CD14-positive monocyte (primary cell): Measurements from ENCODE around the gene PLXNA2. TPM values are rescaled to one million over a fixed set of nuclear protein-coding genes. Genes with fewer than 3 reads are reported as not detected.

ENCODE experiments used
- DNase-seq, 3 donors: peaks; one replicate each; pipeline ENCODE4 v3.0.0-alpha.2; 2011 to 2022
- H2AFZ ChIP-seq: 2 replicates; pipeline ENCODE4 v1.6.0; 2012; ENCODE audit warnings: mild to moderate bottlenecking, low read depth, low read length, inconsistent platforms; ENCODE audit not compliant: insufficient read depth, poor library complexity, severe bottlenecking
- H3K27ac ChIP-seq, 2 donors: 1 replicate in 1 of 2; 2 replicates in 1 of 2; pipeline ENCODE4 v1.5.1; 2012 to 2013; ENCODE audit warnings: low read length in 2 of 2, control low read depth in 1 of 2, inconsistent platforms in 1 of 2, low read depth in 1 of 2, mild to moderate bottlenecking in 1 of 2
- H3K27me3 ChIP-seq, 2 donors: one replicate each; pipeline versions ENCODE4 v1.6.0 to v1.6.1; 2011 to 2013; ENCODE audit warnings: low read length in 2 of 2; ENCODE audit not compliant: control insufficient read depth in 2 of 2, insufficient read depth in 2 of 2
- H3K36me3 ChIP-seq, 2 donors: replicated peaks in 1 of 2; 1 replicate in 1 of 2; 2 replicates in 1 of 2; pipeline versions ENCODE4 v1.5.1 to v1.6.1; 2012 to 2013; ENCODE audit warnings: low read length in 2 of 2, control low read depth in 1 of 2, inconsistent platforms in 1 of 2, mild to moderate bottlenecking in 1 of 2; ENCODE audit not compliant: insufficient read depth in 2 of 2, control insufficient read depth in 1 of 2
- H3K4me1 ChIP-seq, 2 donors: 1 replicate in 1 of 2; 2 replicates in 1 of 2; pipeline versions ENCODE4 v1.5.1 to v1.6.1; 2012 to 2013; ENCODE audit warnings: low read length in 2 of 2, control low read depth in 1 of 2, inconsistent platforms in 1 of 2, mild to moderate bottlenecking in 1 of 2, moderate library complexity in 1 of 2; ENCODE audit not compliant: insufficient read depth in 2 of 2, control insufficient read depth in 1 of 2
- H3K4me2 ChIP-seq: replicated peaks from 2 replicates; pipeline ENCODE3; 2012; ENCODE audit warnings: low read length, moderate library complexity, mild to moderate bottlenecking; ENCODE audit not compliant: poor library complexity, severe bottlenecking; ENCODE audit errors: extremely low read depth
- H3K4me3 ChIP-seq, 3 experiments: fragments of 200-600 bp in 1 of 3; sonication (generic) in 1 of 3; replicated peaks in 1 of 3; 1 replicate in 2 of 3; 2 replicates in 1 of 3; pipeline ENCODE4 v1.5.1; 2011 to 2013; ENCODE audit warnings: low read length in 3 of 3, mild to moderate bottlenecking in 3 of 3, control low read depth in 2 of 3, low read depth in 2 of 3, inconsistent platforms in 1 of 3, moderate library complexity in 1 of 3
- H3K79me2 ChIP-seq: 2 replicates; pipeline ENCODE4 v1.6.0; 2012; ENCODE audit warnings: mild to moderate bottlenecking, control low read depth, inconsistent platforms, low read length, moderate library complexity; ENCODE audit not compliant: insufficient read depth
- H3K9ac ChIP-seq: 2 replicates; pipeline ENCODE4 v1.6.0; 2017; ENCODE audit warnings: low read length, mild to moderate bottlenecking; ENCODE audit not compliant: insufficient read depth, poor library complexity, severe bottlenecking
- H3K9me3 ChIP-seq, 2 donors: replicated peaks in 1 of 2; 1 replicate in 1 of 2; 2 replicates in 1 of 2; pipeline versions ENCODE4 v1.5.1 to v1.6.1; 2012 to 2013; ENCODE audit warnings: low read length in 2 of 2, control low read depth in 1 of 2; ENCODE audit not compliant: control insufficient read depth in 1 of 2, insufficient read depth in 1 of 2
- H4K20me1 ChIP-seq: 2 replicates; pipeline ENCODE4 v1.6.0; 2012; ENCODE audit warnings: mild to moderate bottlenecking, low read length, control low read depth, moderate library complexity; ENCODE audit not compliant: insufficient read depth
- H3K27ac Mint-ChIP-seq, 7 donors: one replicate each; pipeline ENCODE4 v1.8.0; 2020; ENCODE audit warnings: mild to moderate bottlenecking in 7 of 7, mixed read lengths in 7 of 7, moderate library complexity in 6 of 7, inconsistent platforms in 2 of 7
- H3K27me3 Mint-ChIP-seq, 3 donors: one replicate each; pipeline ENCODE4 v1.8.0; 2021 to 2022; ENCODE audit warnings: low read depth in 3 of 3, mild to moderate bottlenecking in 3 of 3, mixed read lengths in 3 of 3, moderate library complexity in 3 of 3, inconsistent platforms in 1 of 3
- H3K36me3 Mint-ChIP-seq, 2 donors: one replicate each; pipeline ENCODE4 v1.8.0; 2020; ENCODE audit warnings: mixed read lengths in 2 of 2, inconsistent platforms in 1 of 2, mild to moderate bottlenecking in 1 of 2
- H3K4me1 Mint-ChIP-seq: one replicate; pipeline ENCODE4 v1.8.0; 2020; ENCODE audit warnings: mild to moderate bottlenecking, mixed read lengths
- H3K4me3 Mint-ChIP-seq, 2 donors: one replicate each; pipeline ENCODE4 v1.8.0; 2020; ENCODE audit warnings: mild to moderate bottlenecking in 2 of 2, mixed read lengths in 2 of 2, moderate library complexity in 1 of 2
- H3K9me3 Mint-ChIP-seq, 7 donors: one replicate each; pipeline ENCODE4 v1.8.0; 2020 to 2022; ENCODE audit warnings: mixed read lengths in 7 of 7, mild to moderate bottlenecking in 6 of 7, moderate library complexity in 6 of 7, inconsistent platforms in 2 of 7
- CTCF ChIP-seq: fragments of 200-600 bp; IDR thresholded peaks from one replicate; pipeline ENCODE4 v1.8.0; 2022; ENCODE audit warnings: antibody characterized with exemption, mild to moderate bottlenecking
- WGBS: methylation state at CpG from one replicate; pipeline ENCODE4 v1.1.5; 2013; ENCODE audit warnings: missing lambda C conversion rate; ENCODE audit not compliant: insufficient coverage; 5-methylcytosine and 5-hydroxymethylcytosine counted together
- intact Hi-C, 2 donors: fragments of 100-400 bp; cut with micrococcal nuclease; formaldehyde crosslinking; loops; one replicate each; pipeline versions ENCODE4 v1.15.0 to v1.15.1; 2023
- polyA plus RNA-seq, 3 donors: library from polyadenylated mRNA; depleted of rRNA in 1 of 3; unstranded in 2 of 3; stranded (reverse) in 1 of 3; fragments of 300-500 nt in 2 of 3; fragments of >200 nt in 1 of 3; fragmentation: Illumina TruSeq in 2 of 3; gene quantifications; 1 replicate in 2 of 3; 2 replicates in 1 of 3; pipeline ENCODE4 v1.2.3, GENCODE V29; 2012 to 2021

PLXNA2 gene
- polyA plus RNA-seq, 3 donors: 0.75 to 2.1 (median 1.1) TPM

DNA sequence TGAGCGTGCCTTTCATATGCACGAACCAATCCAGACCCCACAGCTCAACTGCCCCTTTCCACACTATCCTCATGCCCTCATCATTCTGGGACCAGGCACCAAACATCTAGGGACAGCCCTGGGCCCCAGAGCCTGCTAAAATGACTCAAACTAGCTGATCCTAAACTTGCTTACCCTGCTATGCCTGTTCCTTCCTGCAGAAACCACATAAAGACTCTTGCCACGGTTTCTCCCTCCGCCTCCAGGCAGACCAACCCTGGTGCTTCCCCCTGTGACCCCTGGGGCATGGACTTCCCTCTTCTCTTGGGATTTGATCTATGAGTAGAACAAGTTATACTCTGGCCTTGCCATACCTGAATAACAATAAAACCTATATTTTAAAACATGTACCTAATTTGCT lies 195.3 kb downstream of the PLXNA2 start:
- peak overlapping the region in 1 of 7 donors; percentile 52 for H3K27ac Mint-ChIP-seq
- H3K4me2 ChIP-seq: no peak overlapping the region

GRCh38 chr1:208047975-208048374 lies 196.2 kb downstream of the PLXNA2 start:
- H3K27me3 ChIP-seq: no peaks in the 10 kb centered on the region
- H3K79me2 ChIP-seq: no peaks in the 10 kb centered on the region
- H3K27ac Mint-ChIP-seq: no peak overlapping the region
- H4K20me1 ChIP-seq: no peaks in the 10 kb centered on the region
- no peak overlapping the region for H3K4me3 ChIP-seq
- H3K27ac ChIP-seq: no peak overlapping the region
- no peaks in the 10 kb centered on the region for H3K9me3 ChIP-seq
- WGBS: 92% methylated on average over 5 of the region's 6 CpGs
- H3K9me3 Mint-ChIP-seq: no peaks in the 10 kb centered on the region
- no peak for DNase-seq
- H3K4me3 Mint-ChIP-seq: no peak overlapping the region
- intact Hi-C loops: no loop called here
- no peaks in the 10 kb centered on the region for H3K36me3 Mint-ChIP-seq
- TF ChIP-seq CTCF: no peak
- no peak overlapping the region for H3K4me2 ChIP-seq
- peaks cover 0 to 7% of the 10 kb centered on the region in 2 donors for H3K4me1 ChIP-seq
- H3K36me3 ChIP-seq: no peaks in the 10 kb centered on the region
- no peak overlapping the region for H2AFZ ChIP-seq
- H3K9ac ChIP-seq: no peak overlapping the region
- peaks cover 6% of the 10 kb centered on the region for H3K4me1 Mint-ChIP-seq
- peaks cover 2 to 10% (median 3%) of the 10 kb centered on the region in 3 donors for H3K27me3 Mint-ChIP-seq

More for the DNA sequence above, 195.3 kb downstream of the PLXNA2 start:
- Mint-ChIP-seq H3K4me1 (peaks cover 6% of the 10 kb centered on the region), H3K27me3 (peaks cover 1 to 9% (median 2%) of the 10 kb centered on the region in 3 donors), H3K9me3 (no peaks in the 10 kb centered on the region), H3K4me3 (no peak overlapping the region), H3K36me3 (no peaks in the 10 kb centered on the region)
- Histone ChIP-seq H3K9ac (no peak overlapping the region), H3K27ac (no peak overlapping the region), H2AFZ (no peak overlapping the region), H3K4me1 (peaks cover 0 to 7% of the 10 kb centered on the region in 2 donors), H3K4me3 (no peak overlapping the region), H3K27me3 (no peaks in the 10 kb centered on the region), H3K36me3 (no peaks in the 10 kb centered on the region), H3K9me3 (no peaks in the 10 kb centered on the region), H4K20me1 (no peaks in the 10 kb centered on the region), H3K79me2 (no peaks in the 10 kb centered on the region)
- intact Hi-C loops: no loop called here
- 29% methylated on average over 2 of the region's 4 CpGs for WGBS
- peak in 1 of 3 donors; percentile 15 for DNase-seq
- no peak for TF ChIP-seq CTCF
